Stimulated activated naive B cell treated with anti-CD40 and anti-IgM and Interleukin-4, amounts not matched to agents 10 μg/mL and 1 μg/mL and 100 μg/mL, for 72 hours (primary cell): ENCODE measurements around the gene SNRPB.
"Not testable (repeated sequence)": the region's sequence is repeated elsewhere in the genome, so short reads cannot be mapped to it uniquely, and the experiment has no call there.

Experiments
- ATAC-seq, 2 donors: fragments of 150-1000 bp; cut with Tn5 transposase; replicated peaks; 2 replicates each; pipeline ENCODE4 v1.10.0; 2021; ENCODE audit warnings: moderate library complexity in 1 of 2
- DNase-seq: peaks from one replicate; pipeline ENCODE4 v3.0.0; 2021
- H3K27ac Mint-ChIP-seq: one replicate; pipeline ENCODE4 v1.8.0; 2022; ENCODE audit warnings: mild to moderate bottlenecking, mixed read lengths
- H3K27me3 Mint-ChIP-seq, 2 donors: one replicate each; pipeline ENCODE4 v1.8.0; 2022; ENCODE audit warnings: mixed read lengths in 2 of 2
- H3K36me3 Mint-ChIP-seq, 2 donors: one replicate each; pipeline ENCODE4 v1.8.0; 2022; ENCODE audit warnings: mixed read lengths in 2 of 2, mild to moderate bottlenecking in 1 of 2
- H3K4me1 Mint-ChIP-seq, 2 donors: one replicate each; pipeline ENCODE4 v1.8.0; 2022; ENCODE audit warnings: mixed read lengths in 2 of 2, mild to moderate bottlenecking in 1 of 2
- H3K4me3 Mint-ChIP-seq, 2 donors: one replicate each; pipeline ENCODE4 v1.8.0; 2022; ENCODE audit warnings: mild to moderate bottlenecking in 2 of 2, mixed read lengths in 2 of 2, moderate library complexity in 1 of 2
- H3K9me3 Mint-ChIP-seq, 2 donors: one replicate each; pipeline ENCODE4 v1.8.0; 2022; ENCODE audit warnings: mixed read lengths in 2 of 2, mild to moderate bottlenecking in 1 of 2

SNRPB gene

DNA sequence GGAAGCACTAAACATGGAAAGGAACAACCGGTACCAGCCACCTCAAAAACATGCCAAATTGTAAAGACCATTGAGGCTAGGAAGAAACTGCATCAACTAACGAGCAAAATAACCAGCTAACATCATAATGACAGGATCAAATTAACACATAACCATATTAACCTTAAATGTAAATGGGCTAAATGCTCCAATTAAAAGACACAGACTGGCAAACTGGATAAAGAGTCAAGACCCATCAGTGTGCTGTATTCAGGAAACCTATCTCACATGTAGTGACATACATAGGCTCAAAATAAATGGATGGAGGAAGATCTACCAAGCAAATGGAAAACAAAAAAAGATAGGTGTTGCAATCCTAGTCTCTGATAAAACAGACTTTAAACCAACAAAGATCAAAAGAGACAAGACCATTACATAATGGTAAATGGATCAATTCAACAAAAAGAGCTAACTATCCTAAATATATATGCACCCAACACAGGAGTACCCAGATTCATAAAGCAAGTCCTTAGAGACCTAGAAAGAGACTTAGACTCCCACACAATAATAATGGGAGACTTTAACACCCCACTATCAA is 32.3 kb upstream of the SNRPB start:
- Mint-ChIP-seq H3K36me3 (peaks cover 20 to 43% of the 10 kb centered on the region in 2 donors), H3K4me1 (peaks cover 10 to 12% of the 10 kb centered on the region in 2 donors)

DNA sequence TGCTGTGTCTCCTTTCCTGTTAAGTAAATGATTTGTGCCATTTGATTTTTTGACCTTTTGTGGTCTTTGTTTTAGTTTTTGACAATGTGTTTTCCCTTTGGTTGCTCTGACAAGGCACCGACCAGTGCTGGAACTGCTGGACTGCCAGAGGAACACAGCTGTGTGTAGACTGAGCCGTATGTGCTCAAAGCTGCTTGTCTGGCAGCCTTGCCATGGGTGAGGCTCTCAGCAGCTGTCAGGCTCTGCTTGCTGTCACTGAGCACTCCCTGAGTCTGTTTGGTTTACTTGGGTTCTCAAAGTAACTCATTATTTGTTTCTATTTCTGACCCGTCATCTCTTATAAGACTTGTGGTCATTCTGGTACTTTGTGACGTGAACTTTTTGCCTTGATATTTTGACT is 15.1 kb upstream of the SNRPB start:
- ATAC-seq (no peak), DNase-seq (no peak)
- H3K36me3 Mint-ChIP-seq = peaks cover 57 to 73% of the 10 kb centered on the region in 2 donors
- peaks cover 3 to 5% of the 10 kb centered on the region in 2 donors for H3K9me3 Mint-ChIP-seq
- no peak overlapping the region for H3K4me3 Mint-ChIP-seq
- no peaks in the 10 kb centered on the region for H3K4me1 Mint-ChIP-seq
- H3K27me3 Mint-ChIP-seq = no peaks in the 10 kb centered on the region
- H3K27ac Mint-ChIP-seq = no peak overlapping the region

More for the DNA sequence above, 32.3 kb upstream of the SNRPB start:
- H3K27ac Mint-ChIP-seq, H3K4me3 Mint-ChIP-seq, ATAC-seq, H3K9me3 Mint-ChIP-seq, H3K27me3 Mint-ChIP-seq, DNase-seq: not testable (repeated sequence)

DNA sequence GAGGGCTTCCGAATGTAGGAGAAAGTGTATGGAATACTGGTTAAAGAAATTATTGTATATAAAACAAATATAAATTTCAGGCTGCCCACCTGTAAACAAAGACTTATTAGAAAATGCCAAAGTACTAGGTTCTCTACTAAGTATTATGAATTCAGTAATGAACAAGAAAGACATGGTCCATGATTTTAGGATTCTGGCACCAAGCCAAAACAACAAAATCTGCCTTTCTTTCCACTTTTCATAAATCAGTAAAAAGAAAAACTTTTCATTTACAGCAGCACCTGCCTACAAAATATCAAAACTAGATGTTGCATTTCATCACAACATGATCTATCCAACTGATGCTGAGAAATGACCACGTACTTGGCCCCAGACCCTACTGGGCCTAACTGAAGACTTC is 14.5 kb upstream of the SNRPB start:
- Mint-ChIP-seq H3K9me3 (peaks cover 3 to 6% of the 10 kb centered on the region in 2 donors), H3K4me1 (no peaks in the 10 kb centered on the region), H3K27me3 (no peaks in the 10 kb centered on the region), H3K4me3 (no peak overlapping the region), H3K27ac (no peak overlapping the region), H3K36me3 (peaks cover 62 to 76% of the 10 kb centered on the region in 2 donors)
- no peak for ATAC-seq
- DNase-seq = no peak

DNA sequence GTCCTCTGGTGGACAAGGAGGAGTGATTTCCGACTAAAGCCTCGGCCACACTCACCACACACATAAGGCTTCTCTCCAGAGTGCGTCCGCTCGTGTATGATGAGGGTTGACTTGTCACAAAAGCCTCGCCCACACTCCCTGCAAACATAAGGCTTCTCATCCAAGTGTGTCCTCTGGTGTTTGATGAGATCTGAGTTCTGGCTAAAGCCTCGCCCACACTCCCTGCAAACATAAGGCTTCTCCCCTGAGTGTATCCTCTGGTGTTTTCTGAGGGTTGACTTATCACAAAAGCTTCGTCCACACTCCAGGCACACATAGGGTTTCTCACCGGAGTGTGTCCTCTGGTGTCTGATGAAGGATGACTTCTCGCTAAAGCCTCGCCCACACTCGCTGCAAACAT is 12.9 kb upstream of the SNRPB start:
- Mint-ChIP-seq H3K36me3 (peaks cover 59 to 80% of the 10 kb centered on the region in 2 donors), H3K27me3 (no peaks in the 10 kb centered on the region), H3K27ac (no peak overlapping the region), H3K4me1 (no peaks in the 10 kb centered on the region), H3K9me3 (peaks cover 3 to 6% of the 10 kb centered on the region in 2 donors), H3K4me3 (no peak overlapping the region)
- DNase-seq (no peak), ATAC-seq (no peak)

DNA sequence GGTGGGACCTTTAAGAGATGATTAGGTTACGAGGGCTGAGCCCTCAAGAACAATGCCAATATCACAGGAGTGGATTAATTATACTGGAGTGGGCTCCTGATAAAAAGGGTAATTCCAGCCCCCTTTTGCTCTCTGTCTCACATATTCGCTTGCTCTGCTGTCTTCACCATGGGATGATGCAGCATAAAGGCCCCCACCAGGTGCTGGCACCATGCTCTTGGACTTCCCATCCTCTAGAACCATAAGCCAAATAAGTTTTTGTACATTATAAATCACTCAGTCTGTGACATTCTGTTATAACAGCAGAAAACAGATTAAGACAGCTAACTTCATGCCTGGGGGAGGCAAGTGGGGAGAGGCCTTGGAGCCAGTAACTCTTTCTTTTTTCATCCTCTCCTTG is 9.8 kb upstream of the SNRPB start:
- H3K36me3 Mint-ChIP-seq = peaks cover 69 to 72% of the 10 kb centered on the region in 2 donors

DNA sequence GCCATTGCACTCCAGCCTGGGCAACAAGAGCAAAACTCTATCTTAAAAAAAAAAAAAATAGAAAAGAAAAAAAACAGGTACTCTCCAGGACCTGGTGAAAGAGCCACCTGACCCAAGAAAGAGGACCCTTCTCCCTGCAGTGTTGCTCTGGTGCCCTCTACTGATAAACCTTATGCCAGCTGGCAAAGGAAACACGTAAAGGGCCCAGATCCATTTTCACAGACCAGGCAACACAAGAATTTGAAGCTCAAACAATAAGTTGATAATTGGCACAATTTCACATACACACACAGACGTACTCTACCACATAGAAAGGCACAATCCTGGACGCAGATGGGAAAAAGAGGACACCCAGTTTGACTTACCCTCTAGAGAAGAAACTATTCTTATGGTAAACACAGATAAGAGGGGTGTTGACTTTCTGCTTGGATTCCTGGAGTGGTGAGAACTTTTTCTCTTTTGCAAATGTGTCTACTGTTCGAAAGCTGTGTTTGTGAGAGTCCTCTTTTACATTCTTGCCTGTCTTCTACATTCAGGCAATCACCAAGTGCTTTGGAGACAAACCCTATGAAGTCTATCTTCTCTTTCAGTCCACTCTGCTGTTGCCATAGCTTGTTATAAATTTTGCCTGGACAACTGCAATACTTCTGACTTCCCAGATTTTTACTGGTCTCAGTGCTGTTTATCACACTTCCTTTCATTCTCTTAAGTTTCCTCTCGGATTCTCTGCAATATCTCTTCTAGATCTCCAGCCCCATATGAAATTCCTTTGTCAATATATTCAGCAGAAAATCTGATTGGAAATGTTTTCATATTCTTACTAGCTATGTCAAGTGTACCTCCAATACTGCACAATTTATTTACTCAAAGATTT is 6.4 kb upstream of the SNRPB start:
- no peak for DNase-seq
- Mint-ChIP-seq H3K27ac (no peak overlapping the region), H3K4me1 (peaks cover 0 to 4% of the 10 kb centered on the region in 2 donors), H3K36me3 (peaks cover 48 to 60% of the 10 kb centered on the region in 2 donors), H3K27me3 (no peaks in the 10 kb centered on the region), H3K9me3 (peaks cover 3 to 6% of the 10 kb centered on the region in 2 donors), H3K4me3 (no peak overlapping the region)
- no peak for ATAC-seq

More for the DNA sequence above, 9.8 kb upstream of the SNRPB start:
- DNase-seq = no peak
- H3K4me1 Mint-ChIP-seq = no peaks in the 10 kb centered on the region
- ATAC-seq = no peak
- H3K27ac Mint-ChIP-seq = no peak overlapping the region
- H3K4me3 Mint-ChIP-seq = no peak overlapping the region
- peaks cover 3 to 6% of the 10 kb centered on the region in 2 donors for H3K9me3 Mint-ChIP-seq
- H3K27me3 Mint-ChIP-seq = no peaks in the 10 kb centered on the region

DNA sequence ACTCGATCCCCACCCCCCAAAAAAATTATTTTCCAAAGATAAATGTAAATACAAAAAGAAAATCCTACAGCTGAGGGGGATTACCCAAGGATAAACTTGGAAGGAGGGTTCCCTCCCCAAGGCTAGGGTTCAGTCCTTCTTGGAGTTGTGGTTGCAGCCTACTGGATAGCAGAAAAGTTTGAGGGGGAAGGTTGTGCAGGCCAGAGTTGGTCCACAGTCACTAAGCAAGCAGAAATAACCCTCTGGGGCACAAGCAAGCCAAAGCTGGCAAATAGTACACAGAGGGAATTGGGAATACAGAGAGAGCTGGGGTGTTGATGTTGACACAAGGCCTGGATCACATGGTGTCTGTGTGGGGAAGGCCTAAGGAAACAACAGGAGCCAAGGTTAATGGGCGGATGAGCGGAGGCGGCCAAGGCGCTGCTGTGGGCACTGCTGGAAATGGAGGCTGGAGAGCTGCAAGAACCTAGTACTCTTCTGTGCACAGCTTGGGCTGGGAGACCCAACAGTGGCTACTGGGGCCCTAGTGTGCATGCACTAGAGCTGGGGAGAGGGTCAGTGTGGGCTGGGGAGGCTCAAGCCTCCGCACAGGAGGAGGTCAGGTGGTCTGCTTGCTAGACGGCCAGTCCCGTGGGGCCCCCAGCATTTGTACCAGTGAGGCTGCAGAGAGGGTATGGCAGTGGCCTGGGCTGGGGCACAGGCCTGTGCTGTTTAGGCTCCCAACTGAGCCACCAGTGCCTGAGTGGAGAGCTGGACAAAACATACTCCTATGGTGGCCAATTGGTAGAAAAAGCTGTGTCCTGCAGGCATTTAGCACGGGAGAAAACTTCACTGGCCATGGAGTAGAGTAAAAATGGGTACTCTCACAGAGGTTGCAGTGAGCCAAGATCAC is 5.5 kb upstream of the SNRPB start:
- no peaks in the 10 kb centered on the region for H3K27me3 Mint-ChIP-seq
- ATAC-seq = no peak

DNA sequence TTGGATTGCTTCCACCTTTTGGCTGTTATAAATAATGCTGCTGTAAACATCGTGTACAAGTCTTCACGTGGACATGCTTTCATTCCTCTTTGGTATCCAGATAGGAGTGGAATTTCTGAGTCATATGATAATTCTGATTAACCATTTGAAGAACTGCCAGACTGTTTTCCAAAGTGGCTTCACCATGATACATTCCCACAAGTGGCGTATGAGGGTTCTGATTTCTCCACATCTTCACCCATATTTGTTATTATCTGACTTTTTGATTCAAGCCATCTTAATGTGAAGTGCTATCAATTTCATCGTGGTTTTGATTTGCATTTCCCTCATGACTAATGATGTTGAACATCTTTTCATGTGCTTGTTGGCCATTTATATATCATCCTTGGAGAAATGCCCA is 2.9 kb upstream of the SNRPB start:
- ATAC-seq = no peak
- Mint-ChIP-seq H3K4me1 (peaks cover 15 to 21% of the 10 kb centered on the region in 2 donors), H3K9me3 (no peaks in the 10 kb centered on the region), H3K36me3 (peaks cover 34 to 46% of the 10 kb centered on the region in 2 donors), H3K27me3 (no peaks in the 10 kb centered on the region), H3K4me3 (no peak overlapping the region), H3K27ac (no peak overlapping the region)
- no peak for DNase-seq

More for the DNA sequence above, 5.5 kb upstream of the SNRPB start:
- Mint-ChIP-seq H3K9me3 (peaks cover 1 to 4% of the 10 kb centered on the region in 2 donors), H3K36me3 (peaks cover 39 to 51% of the 10 kb centered on the region in 2 donors), H3K4me1 (peaks cover 4 to 5% of the 10 kb centered on the region in 2 donors), H3K27ac (no peak overlapping the region), H3K4me3 (no peak overlapping the region)
- no peak for DNase-seq

DNA sequence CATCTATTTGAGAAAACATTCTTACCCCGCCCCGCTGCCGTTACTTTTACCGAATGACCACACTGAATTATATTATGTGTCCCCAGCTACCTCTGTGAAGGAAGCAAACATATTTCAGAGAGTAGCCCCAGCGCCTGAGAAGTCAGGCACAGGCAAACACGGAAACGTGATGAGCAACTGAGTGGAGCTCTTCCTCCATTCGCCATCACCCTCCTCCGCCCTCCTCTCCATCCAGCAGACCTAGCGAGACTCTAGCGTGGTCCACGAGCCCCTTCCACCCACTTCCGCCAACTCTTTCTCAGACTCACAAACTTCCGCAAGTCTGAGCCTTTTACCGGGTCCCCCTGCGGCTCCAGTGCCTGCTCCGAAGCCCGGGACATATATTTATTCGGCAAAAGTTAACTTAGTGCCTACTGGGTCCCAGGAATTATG is 582 bp downstream of the SNRPB start:
- ATAC-seq = peak; percentile 62
- Mint-ChIP-seq H3K4me3 (peak overlapping the region; percentile 97 to 99), H3K36me3 (peaks cover 34 to 56% of the 10 kb centered on the region in 2 donors), H3K27ac (peak overlapping the region; percentile 100), H3K4me1 (peaks cover 35 to 50% of the 10 kb centered on the region in 2 donors), H3K27me3 (no peaks in the 10 kb centered on the region), H3K9me3 (no peaks in the 10 kb centered on the region)
- DNase-seq = peak; percentile 50

DNA sequence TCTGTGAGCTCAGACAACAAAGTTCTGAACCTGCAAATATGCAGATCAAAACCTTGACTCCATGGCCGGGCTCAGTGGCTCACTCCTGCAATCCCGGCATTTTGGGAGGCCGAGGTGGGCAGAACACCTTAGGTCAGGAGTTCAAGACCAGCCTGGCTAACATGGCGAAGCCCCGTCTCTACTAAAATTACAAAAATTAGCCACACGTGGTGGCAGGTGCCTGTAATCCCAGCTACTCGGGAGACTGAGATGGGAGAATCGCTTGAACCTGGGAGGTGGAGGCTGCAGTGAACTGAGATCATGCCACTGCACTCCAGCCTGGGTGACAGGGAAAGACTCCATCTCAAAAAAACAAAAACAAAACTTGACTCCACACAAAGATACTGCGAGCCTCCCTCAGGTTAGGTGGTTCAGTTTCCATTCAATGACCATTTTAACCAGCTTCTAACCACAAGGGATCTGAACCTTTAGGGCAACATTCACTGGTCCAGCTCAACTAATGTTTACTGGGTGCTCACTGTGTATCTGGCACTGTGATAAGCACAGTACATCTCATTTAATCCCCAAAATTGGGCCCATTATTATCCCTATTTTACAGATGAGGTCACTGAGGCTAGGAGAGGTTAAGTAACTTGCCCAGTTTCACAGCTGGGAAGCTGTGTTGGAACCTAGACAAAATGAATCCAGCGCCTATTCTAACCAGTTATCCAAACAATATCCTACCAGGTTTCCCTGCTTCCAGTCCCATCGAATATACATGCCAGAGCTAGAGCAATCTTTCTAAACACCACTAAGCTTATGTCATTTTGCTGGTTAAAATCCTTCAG is 1.8 kb downstream of the SNRPB start:
- no peaks in the 10 kb centered on the region for H3K9me3 Mint-ChIP-seq
- no peak for DNase-seq
- peaks cover 35 to 50% of the 10 kb centered on the region in 2 donors for H3K4me1 Mint-ChIP-seq
- H3K4me3 Mint-ChIP-seq = peak overlapping the region; percentile 97 to 99
- peaks cover 34 to 58% of the 10 kb centered on the region in 2 donors for H3K36me3 Mint-ChIP-seq
- ATAC-seq = no peak
- peak overlapping the region; percentile 81 for H3K27ac Mint-ChIP-seq
- H3K27me3 Mint-ChIP-seq = no peaks in the 10 kb centered on the region

DNA sequence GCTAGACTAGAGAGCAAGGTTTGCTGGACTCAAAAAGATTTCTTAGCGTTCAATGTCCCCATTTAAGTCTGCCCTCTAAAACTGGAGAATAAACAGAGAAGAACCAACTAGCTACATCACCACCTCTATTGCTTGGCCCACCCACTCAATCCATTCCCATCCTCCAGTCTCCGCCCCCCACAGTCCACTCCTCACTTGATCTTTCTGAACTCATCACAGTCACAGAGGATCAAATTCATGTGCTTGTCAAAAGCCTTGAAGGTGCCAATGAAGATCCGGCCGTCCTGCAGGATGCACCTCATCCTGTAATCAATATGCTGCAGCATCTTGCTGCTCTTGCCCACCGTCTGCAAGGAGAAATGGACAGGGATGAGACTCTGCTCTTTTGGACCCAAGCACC is 3.2 kb downstream of the SNRPB start:
- H3K4me1 Mint-ChIP-seq = peaks cover 35 to 53% of the 10 kb centered on the region in 2 donors
- H3K9me3 Mint-ChIP-seq = no peaks in the 10 kb centered on the region
- no peak for DNase-seq
- no peak for ATAC-seq
- peak overlapping the region; percentile 26 to 54 for H3K4me3 Mint-ChIP-seq
- peak overlapping the region; percentile 72 for H3K27ac Mint-ChIP-seq
- H3K36me3 Mint-ChIP-seq = peaks cover 48 to 68% of the 10 kb centered on the region in 2 donors
- H3K27me3 Mint-ChIP-seq = no peaks in the 10 kb centered on the region

DNA sequence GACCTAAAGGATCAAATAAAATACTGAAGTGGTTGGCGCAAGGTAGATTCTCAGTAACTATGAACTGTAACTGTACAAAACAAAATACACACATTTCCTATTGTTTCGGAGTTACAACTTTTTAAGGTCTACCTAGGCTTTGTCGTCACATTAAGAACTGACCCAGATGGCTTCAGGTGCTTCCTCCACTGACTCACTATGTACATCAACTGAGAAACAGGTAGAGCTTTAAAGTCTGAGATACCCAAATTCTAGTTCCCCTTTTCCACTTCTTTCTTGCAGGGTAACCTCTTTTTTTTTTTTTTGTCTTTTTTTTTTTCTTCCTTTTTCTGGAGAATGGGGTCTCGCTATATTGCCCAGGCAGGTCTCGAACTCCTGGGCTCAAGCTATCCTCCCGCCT is 5.5 kb downstream of the SNRPB start:
- Mint-ChIP-seq H3K27me3 (no peaks in the 10 kb centered on the region), H3K4me1 (peaks cover 28 to 43% of the 10 kb centered on the region in 2 donors), H3K27ac (no peak overlapping the region), H3K36me3 (peaks cover 59 to 80% of the 10 kb centered on the region in 2 donors), H3K4me3 (no peak overlapping the region), H3K9me3 (no peaks in the 10 kb centered on the region)
- peak; percentile 27 to 60 for ATAC-seq
- DNase-seq = no peak

DNA sequence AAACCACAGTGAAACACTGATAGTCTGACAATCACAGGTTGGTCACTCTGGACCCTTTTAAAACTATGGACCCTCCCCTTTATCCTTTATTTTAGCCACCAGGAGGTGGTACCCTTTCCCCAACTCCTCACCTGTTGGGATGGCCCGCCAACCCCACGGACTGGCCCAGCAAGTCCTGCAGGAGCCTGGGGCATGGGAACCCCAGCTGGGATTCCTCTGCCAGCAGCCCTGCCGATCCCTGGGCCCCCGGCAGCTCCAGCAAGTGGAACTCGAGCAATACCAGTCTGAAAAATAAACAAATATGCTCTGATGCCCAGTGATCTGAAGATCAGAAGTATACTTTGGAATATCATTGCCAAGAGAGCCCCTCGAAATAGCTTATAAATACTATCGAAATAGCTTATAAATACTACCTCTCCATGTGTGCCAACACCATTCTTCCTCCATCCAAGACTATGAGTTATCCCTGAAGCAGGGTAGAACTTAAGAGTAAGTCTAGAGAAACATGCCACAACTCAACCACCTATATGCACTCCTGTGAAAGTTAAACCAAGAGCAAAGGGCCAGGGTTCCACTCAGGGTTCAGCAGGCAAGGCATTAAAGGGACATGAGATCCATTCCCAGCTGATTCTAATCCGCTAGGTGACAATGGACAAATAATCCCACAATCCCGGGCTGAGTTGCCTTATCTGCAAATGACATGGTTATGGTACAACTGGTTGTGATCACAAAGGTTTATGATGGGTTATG is 6.8 kb downstream of the SNRPB start:
- Mint-ChIP-seq H3K4me1 (peaks cover 22 to 37% of the 10 kb centered on the region in 2 donors), H3K27me3 (no peaks in the 10 kb centered on the region)

More for the DNA sequence above, 6.8 kb downstream of the SNRPB start:
- Mint-ChIP-seq H3K27ac (no peak overlapping the region), H3K4me3 (no peak overlapping the region), H3K9me3 (no peaks in the 10 kb centered on the region), H3K36me3 (peaks cover 60 to 80% of the 10 kb centered on the region in 2 donors)
- DNase-seq = no peak
- ATAC-seq = no peak
